ENCODE measurements around the gene VAPB. TPM values are rescaled to one million over a fixed set of nuclear protein-coding genes. Genes with fewer than 3 reads are reported as not detected.

Gene VAPB
- total and polyA plus RNA-seq, 10 of the 15 experiments (the other 5 are each of a cell fraction or from before 2014, with no cell fraction given), result 3.2 to 28.6 (median 20.5) TPM

- Histone ChIP-seq H3K79me2 (ENCODE audit: control insufficient read depth, insufficient read depth, low read length) (peaks cover 96% of the 10 kb centered on the region), H3K4me3 (no peak overlapping the region), H3K9me3 (replicated peaks; ENCODE audit: control insufficient read depth, insufficient read depth, low read length) (no peaks in the 10 kb centered on the region), H3K4me1 (ENCODE audit: control insufficient read depth, insufficient read depth, low read length) (peaks cover 55% of the 10 kb centered on the region), H4K20me1 (ENCODE audit: control insufficient read depth, insufficient read depth) (peaks cover 4% of the 10 kb centered on the region), H3K4me2 (ENCODE audit: control insufficient read depth, insufficient read depth) (no peak overlapping the region), H3K9ac (ENCODE audit: control insufficient read depth, insufficient read depth, low read length) (no peak overlapping the region), H3K27ac (ENCODE audit: control insufficient read depth, insufficient read depth) (no peak overlapping the region), H3K36me3 (ENCODE audit: control insufficient read depth in 2 of 2, insufficient read depth in 2 of 2, low read length in 1 of 2) (no peaks in the 10 kb centered on the region; a peak in 2 of 4 replicates), H3K27me3 (replicated peaks in 1 of 2; ENCODE audit: control insufficient read depth in 2 of 2, insufficient read depth in 2 of 2, low read length in 1 of 2) (no peaks in the 10 kb centered on the region), H2AFZ (ENCODE audit: control insufficient read depth, low read depth, low read length) (no peak overlapping the region)
- no peak for DNase-seq (ENCODE audit: low read depth, low spot score)
- ChIA-PET SMC1A (ENCODE audit: uncharacterized antibody, unreplicated experiment) (interaction anchor here (1.6 kb wide), 1 partner anchor 54 kb away, joined by 4 read pairs; no protein-coding TSS in a partner anchor), POLR2A (interaction anchor here (0.9 to 1.4 kb wide), 4 partner anchors 10 to 53 kb away, joined by 3 to 5 read pairs (median 4); partner anchors contain the start of gene VAPB), CTCF (interaction anchor here (1.0 kb wide), 1 partner anchor 42 kb away, joined by 3 read pairs; no protein-coding TSS in a partner anchor), RAD21 (ENCODE audit: unreplicated experiment) (interaction anchor here (0.5 to 2.1 kb wide), 4 partner anchors 17 to 53 kb away, joined by 3 to 9 read pairs (median 4); partner anchors contain the start of gene VAPB)
- BruUV-seq (replicated peaks), result no TSS peak
- no peak for FAIRE-seq
- in situ Hi-C loops (cut with MboI) (no loop called here), intact Hi-C loops (cut with micrococcal nuclease; ENCODE audit: unreplicated experiment) (no loop called here)
- TF ChIP-seq RELB (IDR thresholded peaks at IDR 0.05; ENCODE audit: low read depth), result no peak
- no peak for TF ChIP-seq TCF7 (IDR thresholded peaks at IDR 0.05; ENCODE audit: borderline replicate concordance)
- TF ChIP-seq CBFB (IDR thresholded peaks at IDR 0.05; ENCODE audit: low read depth), result no peak
- TF ChIP-seq BCLAF1 (IDR thresholded peaks at IDR 0.05), result no peak
- TF ChIP-seq TBL1XR1 (IDR thresholded peaks at IDR 0.05; ENCODE audit: low read depth, low read length), result no peak
- TF ChIP-seq CBX3 (IDR thresholded peaks at IDR 0.05; ENCODE audit: borderline replicate concordance, low read depth), result no peak
- WGBS (ENCODE audit: insufficient coverage, insufficient replicate concordance, low lambda C conversion rate, missing lambda C conversion rate), result 86% methylated on average over 11 of the region's 11 CpGs
- ATAC-seq, result no peak
These were observed 16.7 kb downstream of the VAPB start for GRCh38 chr20:58405504-58406291.
